HS-27A (cell line): ENCODE measurements around the gene NLRP6.
"Not testable (repeated sequence)": the region's sequence is repeated elsewhere in the genome, so short reads cannot be mapped to it uniquely, and the experiment has no call there.

Experiments used
- DNase-seq: peaks from one replicate; pipeline ENCODE4 v3.0.0-alpha.2; 2012; ENCODE audit warnings: low read depth, missing footprints

Gene NLRP6

GRCh38 chr11:308740-309665, 30.8 kb downstream of the NLRP6 start:
- not testable (repeated sequence) for DNase-seq

- DNase-seq = not testable (repeated sequence)
These were observed 31.9 kb downstream of the NLRP6 start for GRCh38 chr11:309979-310572.

- DNase-seq = not testable (repeated sequence)
These were observed 33.0 kb downstream of the NLRP6 start for GRCh38 chr11:311013-311748.

GRCh38 chr11:312092-312816, 34.0 kb downstream of the NLRP6 start:
- no peak for DNase-seq

GRCh38 chr11:313304-313786, 35.1 kb downstream of the NLRP6 start:
- DNase-seq = no peak

- no peak for DNase-seq
These were observed 35.8 kb downstream of the NLRP6 start, which contains the start of gene IFITM1 for GRCh38 chr11:313787-314553. Gene IFITM1 (plus strand): TSS chr11:314040. CDS start chr11:314171, 131 bp downstream.

GRCh38 chr11:314554-314875, 36.3 kb downstream of the NLRP6 start:
- not testable (repeated sequence) for DNase-seq

GRCh38 chr11:315051-315481, 36.9 kb downstream of the NLRP6 start:
- DNase-seq = no peak

- no peak for DNase-seq
These were observed 37.3 kb downstream of the NLRP6 start for GRCh38 chr11:315516-315994.

- DNase-seq = no peak
These were observed 38.0 kb downstream of the NLRP6 start for GRCh38 chr11:316031-316701.

- no peak for DNase-seq
These were observed 38.7 kb downstream of the NLRP6 start for GRCh38 chr11:316891-317301.

GRCh38 chr11:317668-318404, 39.6 kb downstream of the NLRP6 start:
- DNase-seq = not testable (repeated sequence)

GRCh38 chr11:318405-319120, 40.4 kb downstream of the NLRP6 start:
- not testable (repeated sequence) for DNase-seq

- DNase-seq = not testable (repeated sequence)
These were observed 41.1 kb downstream of the NLRP6 start for GRCh38 chr11:319121-319887.

- not testable (repeated sequence) for DNase-seq
These were observed 41.7 kb downstream of the NLRP6 start for GRCh38 chr11:319888-320273.

- no peak for DNase-seq
These were observed 45.9 kb downstream of the NLRP6 start for GRCh38 chr11:324156-324555.

GRCh38 chr11:324593-325517, 46.6 kb downstream of the NLRP6 start:
- not testable (repeated sequence) for DNase-seq
